HG02678 (cell line): Measurements from ENCODE around the gene RNF217.
"Not testable (repeated sequence)": the region's sequence is repeated elsewhere in the genome, so short reads cannot be mapped to it uniquely, and the experiment has no call there.

Source experiments
- ATAC-seq: cut with Tn5 transposase; IDR thresholded peaks from one replicate; pipeline ENCODE4 v1.9.1; 2021; ENCODE audit warnings: mild to moderate bottlenecking, moderate library complexity; ENCODE audit not compliant: unreplicated experiment

Gene RNF217

DNA sequence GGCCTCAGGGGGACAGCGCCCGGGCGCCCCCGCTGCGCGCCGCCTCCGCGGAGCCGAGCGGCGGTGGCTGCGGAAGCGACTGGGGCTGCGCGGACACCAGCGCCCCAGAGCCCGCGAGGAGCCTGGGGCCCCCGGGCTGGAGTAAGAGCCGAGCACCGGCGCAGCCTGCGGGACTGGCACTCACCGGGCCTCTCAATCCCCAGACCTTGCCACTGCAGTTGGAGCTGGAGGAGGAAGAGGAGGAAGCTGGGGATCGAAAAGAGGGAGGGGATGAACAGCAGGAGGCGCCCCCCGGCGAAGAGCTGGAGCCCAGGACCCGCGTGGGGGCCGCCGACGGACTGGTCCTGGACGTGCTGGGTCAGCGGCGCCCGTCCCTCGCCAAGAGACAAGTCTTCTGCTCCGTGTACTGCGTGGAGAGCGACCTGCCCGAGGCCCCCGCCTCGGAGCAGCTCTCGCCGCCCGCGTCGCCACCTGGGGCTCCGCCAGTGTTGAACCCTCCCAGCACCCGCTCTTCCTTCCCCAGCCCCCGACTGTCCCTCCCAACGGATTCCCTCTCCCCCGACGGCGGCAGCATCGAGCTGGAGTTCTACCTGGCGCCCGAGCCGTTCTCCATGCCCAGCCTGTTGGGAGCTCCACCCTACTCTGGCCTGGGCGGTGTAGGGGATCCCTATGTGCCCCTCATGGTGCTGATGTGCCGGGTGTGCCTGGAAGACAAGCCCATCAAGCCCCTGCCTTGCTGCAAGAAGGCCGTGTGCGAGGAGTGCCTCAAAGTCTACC lies 590 bp downstream of the RNF217 start:
- ATAC-seq: peak; percentile 32

DNA sequence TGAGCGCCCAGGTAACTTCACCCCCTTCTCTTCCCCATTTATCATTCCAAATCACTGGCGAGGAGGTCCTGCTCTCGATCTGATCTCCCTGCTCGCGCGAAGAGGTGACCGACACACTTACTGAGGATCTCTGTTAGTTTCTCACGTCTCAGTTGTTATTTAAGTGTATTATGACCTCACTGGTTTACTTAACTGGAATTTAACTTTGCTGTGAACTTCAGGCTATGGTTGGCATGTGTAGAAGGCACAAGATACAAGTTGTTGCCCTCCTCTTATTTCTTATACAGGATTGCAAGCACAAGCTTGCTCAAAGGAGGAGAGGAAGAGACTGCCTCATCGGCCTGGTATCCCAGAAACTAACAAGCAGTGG lies 1.2 kb downstream of the RNF217 start:
- no peak for ATAC-seq

DNA sequence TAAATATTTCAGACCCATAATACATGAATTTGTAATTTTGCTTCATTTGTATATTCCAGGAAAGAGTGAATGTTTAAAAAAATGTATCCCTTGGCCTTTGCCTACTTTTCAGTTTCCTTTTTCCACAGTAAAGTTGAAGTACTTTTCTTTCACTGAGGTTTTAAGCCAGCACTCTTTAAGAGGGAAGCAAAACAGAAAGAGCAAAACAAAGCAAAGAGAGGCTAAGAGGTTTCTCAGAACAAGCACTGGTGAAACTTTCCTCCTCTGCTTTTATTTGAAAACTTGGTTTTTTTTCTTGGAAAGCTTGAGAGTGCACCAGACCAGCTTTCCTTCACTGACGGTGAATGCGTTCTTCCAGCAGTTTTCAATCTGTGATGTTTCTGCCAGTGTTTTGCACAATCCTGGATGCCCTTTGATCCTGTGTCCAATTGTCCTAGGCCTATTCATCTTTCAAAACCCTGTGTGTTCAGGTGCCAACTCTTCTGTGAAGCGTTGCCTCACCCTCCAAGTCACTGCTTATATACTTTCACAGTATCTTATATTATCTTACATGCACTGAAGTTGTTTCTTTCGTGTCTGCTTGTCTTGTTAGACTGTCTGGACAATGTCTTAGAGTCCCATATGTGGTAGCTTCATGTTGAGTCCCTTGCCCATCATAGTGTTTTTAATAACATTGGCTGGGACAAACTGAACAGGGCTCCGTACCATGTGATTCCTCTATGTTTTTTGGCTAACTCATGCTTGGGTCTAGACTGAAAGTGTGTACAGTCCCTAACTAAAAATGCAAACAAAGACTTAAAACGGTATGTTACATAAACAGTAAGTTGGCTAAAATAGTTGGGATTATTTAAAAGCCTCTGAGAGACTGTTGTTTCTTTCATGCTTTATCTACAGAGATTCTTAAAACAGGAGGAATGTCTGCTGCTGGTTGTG lies 1.9 kb downstream of the RNF217 start:
- no peak for ATAC-seq

DNA sequence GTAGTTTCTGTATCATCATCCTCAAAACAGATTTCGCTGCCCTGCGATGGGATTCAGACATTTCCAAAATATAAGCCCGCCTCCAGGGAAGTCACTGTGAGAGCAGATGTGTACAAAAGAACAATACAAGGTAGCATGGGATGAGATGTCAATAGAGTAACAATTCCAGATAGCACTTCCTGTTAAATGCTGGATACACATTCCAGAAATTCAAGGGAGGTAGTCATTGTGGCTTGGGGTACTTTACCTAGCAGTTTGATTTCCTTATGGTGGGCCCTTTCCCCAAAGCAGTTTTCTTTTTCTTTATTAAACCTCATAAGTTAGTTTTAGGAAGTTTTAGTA lies 2.5 kb downstream of the RNF217 start:
- ATAC-seq: no peak

DNA sequence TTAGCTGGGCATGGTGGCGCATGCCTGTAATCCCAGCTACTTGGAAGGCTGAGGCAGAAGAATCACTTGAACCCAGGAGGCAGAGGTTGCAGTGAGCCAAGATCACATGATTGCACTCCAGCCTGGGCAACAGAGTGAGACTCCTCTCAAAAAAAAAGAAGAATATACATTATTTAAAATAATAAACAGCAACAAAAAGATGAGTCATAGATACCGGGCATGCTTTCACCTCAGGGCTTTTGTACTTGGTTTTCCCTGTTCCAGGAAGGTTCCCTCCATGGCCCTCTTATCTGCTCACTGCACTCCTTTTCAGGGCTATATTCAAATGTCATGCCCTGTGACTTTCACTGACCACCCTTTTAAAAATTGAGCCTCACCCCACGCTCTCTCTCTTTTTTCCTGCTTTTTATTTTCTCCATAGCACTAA lies 3.2 kb downstream of the RNF217 start:
- not testable (repeated sequence) for ATAC-seq

DNA sequence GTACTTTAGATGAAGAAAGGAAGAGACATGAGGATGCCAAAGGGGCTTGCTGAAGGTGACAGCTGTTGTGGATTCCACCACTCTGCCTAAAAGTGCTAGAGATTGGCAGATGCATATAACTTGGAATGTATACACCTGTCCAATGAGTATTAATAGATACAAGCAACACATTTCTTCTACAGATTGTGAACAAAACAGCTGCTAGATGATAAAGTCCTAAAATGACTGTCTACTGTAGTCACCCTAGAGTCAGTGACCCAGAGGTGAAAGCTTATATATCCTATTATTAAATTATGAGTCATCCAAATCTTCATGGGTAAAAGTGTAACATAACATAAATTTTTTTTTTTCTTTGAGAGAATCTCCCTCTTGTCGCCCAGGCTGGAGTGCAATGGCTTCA lies 5.2 kb downstream of the RNF217 start:
- no peak for ATAC-seq

DNA sequence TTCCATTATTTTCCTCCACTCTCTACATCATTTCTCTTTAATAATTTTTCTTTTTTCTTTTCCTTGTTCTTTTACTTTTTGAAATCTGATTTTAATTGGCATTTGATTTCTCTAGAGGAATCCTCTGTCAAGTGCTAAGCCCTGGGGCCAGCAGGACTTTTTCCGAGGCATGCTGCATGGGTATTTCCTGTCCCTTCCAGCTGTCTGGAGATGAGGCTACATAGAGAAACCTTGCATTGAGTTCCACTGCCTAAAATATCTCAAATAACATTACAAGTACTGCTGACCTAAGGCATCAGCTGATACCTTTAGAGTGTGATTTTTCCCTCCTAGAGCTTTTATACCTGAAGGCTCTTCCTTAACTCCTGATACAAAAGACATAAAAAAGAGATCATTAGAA lies 6.2 kb downstream of the RNF217 start:
- ATAC-seq: no peak

DNA sequence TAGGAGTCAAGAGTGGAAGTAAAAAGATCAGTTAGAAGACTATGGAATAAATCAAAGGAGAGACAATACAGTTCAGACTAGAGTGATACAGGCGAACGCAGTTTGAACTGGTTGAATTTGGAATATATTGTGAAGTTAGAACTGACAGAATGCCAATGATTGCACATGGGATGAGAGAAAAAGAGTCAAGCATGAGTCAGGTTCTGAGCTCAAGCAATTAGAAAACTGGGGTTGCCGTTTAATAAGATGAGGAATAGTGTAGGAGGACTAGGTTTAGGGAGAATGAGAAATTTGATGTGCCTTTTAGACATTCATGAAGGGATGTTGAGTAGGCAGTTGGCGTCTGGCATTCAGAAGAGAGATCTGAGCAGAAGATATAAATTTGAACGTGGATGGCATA lies 8.0 kb downstream of the RNF217 start:
- no peak for ATAC-seq

DNA sequence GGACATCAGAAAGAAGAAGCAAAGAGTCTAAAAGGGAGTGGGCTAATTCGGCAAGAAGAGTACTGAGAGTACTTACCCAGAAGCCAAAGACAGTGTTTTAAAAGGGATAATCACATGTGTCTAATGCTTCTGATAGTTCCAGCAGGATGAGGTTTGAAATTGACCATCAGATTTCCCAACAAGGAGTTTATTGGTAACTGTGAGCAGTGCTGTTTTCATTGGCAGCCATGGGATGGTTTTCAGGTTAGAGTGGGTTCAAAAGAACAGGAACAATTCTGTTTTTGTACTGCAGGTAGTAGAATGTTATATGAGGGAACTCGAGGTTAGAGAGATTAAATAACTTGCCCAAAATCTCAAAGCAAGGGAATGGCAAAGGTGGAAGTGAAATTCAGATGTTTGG lies 8.5 kb downstream of the RNF217 start:
- no peak for ATAC-seq

DNA sequence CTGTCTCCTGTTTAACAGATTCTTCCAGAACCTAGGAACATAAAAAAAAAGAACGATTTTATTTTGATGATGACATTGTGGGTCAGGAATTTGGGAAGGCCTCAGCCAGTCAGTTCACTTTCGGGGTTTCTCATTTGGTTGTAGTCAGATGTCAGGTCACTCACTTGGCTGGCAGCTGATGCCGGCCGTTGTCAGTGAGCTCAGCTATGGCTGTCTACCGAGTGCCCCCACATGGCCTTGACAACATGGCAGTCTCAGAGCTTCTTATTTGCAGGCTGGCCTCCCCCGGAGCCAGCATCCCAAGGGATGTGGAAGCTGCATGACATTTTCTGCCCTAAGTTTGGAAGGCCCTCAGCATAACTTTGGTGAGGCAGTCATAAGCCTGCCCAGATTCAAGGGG lies 11.5 kb downstream of the RNF217 start:
- ATAC-seq: no peak

DNA sequence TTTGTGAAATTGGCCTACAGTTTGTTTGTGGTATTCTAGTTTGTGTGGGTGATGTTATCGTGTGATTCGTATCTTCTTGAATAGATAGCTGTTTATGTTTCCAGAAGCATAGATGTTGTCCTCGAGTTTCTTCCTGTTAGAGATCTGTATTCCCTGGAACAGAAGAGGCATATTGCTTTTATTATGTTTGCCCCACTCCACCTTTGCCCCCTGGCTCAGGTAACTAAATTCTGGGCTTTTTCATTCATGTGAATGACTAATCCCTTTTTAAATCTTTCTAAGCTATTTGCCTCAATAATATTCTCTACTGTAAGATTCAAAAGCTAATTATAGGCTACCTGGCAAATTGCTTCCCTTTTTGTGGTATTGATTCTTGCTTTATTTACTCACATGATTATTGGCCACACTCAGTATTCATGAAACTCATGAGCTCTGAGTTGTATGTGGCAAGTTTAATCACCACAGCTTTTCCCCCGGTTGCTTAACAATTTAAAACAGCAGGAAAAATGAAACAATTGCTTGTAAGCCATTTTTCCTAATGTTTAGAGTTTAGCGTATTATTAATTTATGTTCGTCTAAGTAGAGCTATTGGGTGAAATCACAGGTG lies 12.6 kb downstream of the RNF217 start:
- no peak for ATAC-seq

DNA sequence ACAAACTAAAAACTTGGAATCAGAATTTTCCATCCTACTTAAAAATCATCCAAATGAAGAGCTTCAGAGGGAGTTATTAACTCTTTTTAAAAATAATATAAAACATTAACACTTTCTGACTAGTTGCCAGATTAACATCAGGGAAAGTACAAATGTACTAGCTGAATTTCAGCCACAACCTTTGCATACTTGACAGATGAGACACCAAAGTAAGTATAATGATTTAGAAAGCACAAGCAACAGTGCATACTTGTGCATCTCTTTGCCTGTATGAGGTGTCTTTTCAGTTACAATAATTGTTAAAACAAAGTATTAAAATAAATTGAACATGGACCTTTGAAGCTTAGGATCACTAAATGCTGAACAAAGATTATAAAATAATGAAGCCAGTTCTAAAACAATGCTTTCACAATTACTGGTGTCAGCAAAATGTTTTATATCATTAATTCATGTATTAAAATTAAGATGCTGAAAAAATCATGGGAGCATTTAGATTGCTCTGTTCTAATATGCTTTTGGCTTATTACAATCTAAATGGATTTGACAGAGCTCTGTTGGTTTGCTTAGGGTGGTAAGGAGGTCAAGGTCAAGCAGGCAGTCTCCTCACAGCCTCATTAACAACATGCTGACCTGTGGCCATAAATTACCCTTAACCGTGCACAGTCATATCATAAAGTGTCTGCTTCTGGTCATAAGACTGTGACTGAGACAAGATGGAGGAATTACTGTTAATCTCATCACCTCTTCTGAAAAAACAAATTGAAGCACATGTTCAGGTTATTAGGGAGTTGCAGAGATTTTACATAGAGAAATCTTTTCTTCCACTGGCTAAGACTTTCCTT lies 15.1 kb downstream of the RNF217 start:
- ATAC-seq: no peak

DNA sequence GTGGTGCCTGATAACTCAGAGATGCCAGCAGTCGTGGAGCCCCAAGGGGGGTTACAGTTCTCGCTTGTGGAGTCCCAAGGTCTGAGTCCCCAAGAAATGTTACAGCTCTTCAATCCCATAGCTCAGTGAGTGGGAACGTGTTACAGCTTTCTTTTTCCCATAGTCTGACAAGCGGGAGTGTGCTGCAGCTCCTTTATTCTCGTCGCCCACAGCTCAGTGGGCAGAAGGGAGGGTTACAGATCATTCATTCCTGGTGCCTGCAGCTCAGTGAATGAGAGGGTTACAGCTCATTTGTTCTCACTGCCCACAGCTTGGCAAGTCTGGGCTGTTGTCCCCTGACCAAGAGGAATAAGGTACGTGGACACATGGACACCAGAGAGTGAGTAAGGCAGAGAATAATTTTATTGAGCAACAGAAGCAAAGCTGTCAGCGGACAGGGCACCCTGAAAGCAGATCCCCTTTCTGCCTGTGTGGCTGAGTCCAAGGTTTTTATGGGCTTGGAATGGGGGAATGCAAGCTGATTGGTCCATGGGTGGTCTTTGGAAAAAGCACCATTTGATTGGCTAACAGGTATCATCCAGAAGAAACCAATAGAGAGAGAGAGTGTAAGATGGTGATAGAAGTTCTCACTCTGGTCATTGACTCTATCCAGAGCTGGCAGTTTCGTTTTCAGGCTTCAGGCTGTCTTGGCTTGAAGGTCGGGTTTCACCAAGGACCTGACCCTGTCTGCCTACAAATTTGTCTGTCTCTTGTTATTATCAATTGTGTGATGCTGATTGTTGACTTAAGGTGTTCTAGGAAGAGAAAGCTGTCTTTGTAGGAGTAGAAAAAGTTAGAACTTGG lies 16.4 kb downstream of the RNF217 start:
- no peak for ATAC-seq

DNA sequence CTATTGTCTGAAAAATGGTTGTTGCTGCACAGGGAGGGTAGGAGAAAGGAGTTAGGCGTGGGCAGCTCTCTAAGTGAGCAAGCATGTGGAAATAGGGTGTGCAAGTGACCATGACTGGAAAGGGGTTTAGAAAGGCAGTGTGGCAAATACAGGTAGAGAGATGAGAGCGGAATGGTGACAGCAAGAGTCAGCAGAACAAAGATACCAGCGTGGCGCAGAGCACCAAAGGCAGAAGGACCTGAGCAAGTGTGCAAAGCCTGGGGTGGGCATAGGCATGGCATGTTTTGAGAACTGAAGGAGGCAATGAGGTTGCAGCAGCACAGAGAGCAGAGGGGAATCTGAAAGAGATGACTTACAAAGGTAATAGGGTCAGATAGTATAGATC lies 17.0 kb downstream of the RNF217 start:
- no peak for ATAC-seq

DNA sequence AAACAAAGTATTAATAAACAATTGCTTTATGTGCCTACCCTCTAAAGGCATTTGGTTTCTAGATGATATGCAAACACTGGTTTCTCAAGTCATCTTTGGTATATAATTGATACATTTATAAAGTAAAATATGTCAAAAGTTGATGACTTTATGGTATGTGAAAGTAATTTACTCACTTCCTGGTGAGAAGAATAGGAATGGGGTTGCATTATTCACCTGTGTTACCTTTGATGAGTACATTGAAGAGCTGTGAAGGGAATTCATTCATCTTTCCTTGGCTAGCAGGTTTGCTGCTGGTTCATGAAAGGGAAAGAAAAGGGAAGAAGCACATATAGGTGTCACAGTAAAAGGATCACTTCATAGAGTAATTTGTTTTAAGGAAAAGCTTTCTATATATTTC lies 20.4 kb downstream of the RNF217 start:
- ATAC-seq: no peak

DNA sequence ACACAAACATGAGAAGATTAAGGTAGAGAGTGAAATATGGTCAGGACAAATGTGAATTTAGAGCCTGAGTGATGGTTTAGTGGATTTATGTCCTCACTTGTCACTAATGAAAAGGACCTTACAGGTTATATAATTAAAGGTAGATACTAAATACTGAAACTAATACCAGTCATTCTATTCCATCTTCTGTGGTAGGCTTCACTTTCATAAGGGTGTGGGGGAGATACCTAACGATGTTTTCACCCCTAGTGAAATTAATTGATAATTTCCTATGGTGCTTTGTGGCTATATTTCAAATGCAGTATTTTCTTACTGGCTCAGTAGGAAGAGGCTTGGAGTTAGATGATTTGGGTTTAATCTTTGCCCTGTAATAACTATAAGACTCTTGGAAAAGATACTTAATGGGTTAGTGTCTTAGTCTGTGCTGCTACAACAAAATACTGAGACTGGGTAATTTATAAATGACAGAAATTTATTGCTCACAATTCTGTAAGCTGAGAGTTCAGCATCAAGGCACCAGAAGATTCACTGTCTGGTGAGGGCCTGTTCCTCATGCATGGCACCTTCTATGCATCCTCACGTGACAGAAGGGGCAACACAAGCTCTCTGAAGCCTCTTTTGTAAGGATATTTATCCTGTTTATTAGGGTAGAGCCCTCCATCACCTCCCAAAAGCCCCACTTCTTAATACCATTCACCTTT lies 21.3 kb downstream of the RNF217 start:
- ATAC-seq: peak; percentile 71

DNA sequence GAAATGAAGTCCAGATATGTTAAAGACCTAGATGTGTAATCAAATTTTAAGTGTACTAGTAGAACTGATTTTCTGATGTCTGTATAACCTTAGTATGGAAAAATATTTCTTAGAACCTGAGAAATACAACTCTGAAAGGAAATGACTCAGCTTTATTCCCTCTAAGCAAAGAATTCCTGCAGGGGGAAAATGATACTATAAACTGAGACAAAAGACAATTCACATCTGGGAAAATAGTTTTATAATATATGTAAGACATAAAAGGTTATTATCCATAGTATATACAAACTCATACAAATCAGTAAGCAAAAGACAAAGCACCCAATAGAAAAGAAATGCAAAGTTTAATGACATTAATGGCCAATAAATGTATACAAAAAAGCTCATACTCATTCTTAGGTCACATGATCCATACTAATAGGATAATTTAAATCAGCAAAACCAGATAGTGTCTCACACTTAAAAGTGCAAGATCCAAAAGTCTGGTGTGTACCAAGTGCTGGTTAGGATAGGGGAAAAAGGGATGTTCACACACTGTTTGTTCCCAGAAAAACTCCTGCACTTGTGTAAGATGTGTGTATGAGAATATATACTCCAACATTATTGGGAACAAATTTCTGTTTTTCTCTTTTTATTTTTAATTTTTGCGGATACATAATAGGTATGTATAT lies 22.6 kb downstream of the RNF217 start:
- ATAC-seq: no peak

DNA sequence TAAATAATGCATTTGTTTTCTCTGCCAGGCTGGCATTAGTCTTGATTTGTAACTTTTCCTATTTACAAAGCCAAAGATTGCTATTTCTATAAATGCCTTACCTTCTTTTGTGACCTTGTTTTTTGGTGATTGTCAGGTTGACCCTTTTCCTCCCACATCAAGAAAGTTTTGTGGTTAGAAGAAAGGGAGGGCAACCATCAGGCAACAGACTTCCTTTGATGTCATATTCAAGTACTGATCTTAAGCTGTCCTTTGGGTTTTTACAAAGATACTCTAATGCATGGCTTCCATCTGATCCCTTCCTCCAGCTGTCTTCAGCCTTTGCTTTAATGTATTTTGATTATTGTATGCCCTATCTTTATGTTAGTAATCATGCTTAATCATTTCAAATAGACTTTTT lies 23.9 kb downstream of the RNF217 start:
- no peak for ATAC-seq

DNA sequence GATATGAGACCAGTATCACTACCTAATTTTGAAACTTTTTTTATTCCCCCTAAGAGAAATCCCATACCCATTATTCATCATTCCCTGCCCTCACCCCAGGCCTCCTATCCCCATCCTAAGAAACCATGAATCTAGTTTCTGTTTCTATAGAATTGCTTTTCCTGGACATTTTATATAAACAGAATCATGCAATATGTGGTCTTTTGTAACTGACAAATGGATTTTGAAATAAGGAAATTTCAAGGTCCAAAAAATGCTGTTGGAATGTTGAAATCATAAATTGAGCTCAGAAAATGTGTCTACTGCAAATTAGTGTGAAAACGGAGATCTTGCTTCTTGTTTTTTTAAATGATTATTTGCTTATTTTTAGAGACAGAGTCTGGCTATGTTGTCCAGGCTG lies 25.1 kb downstream of the RNF217 start:
- ATAC-seq: no peak
